ENCODE data around the gene KLRG1.

The KLRG1 gene

DNA sequence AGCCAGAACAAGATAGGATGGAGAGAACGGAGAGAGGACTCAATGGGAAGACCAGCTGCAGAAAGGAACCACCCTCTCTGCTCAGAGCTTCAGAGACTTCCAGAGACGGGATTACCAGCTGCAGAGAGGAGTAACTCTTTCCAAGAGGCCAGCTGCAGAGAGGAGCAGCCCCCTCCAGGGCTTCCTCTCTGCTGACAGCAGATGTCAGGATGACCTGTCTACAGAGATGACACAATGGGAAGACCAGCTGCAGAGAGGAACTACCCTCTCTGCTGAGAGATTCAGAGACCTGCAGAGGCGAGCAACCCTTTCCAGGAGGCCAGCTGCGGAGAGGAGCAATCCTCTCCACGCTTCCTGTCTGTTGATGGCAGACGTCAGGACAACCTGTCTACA is 61.8 kb downstream of the KLRG1 start:
- DNase-seq (ENCODE audit: low read depth, low spot score): no peak
- POLR2A ChIA-PET: no interaction called here
- CTCF ChIA-PET: interaction anchor here (1.5 to 4.9 kb wide), 3 partner anchors 394 to 509 kb away, joined by 3 to 52 read pairs (median 9); no protein-coding TSS in a partner anchor
- TF ChIP-seq, protein P1, sequence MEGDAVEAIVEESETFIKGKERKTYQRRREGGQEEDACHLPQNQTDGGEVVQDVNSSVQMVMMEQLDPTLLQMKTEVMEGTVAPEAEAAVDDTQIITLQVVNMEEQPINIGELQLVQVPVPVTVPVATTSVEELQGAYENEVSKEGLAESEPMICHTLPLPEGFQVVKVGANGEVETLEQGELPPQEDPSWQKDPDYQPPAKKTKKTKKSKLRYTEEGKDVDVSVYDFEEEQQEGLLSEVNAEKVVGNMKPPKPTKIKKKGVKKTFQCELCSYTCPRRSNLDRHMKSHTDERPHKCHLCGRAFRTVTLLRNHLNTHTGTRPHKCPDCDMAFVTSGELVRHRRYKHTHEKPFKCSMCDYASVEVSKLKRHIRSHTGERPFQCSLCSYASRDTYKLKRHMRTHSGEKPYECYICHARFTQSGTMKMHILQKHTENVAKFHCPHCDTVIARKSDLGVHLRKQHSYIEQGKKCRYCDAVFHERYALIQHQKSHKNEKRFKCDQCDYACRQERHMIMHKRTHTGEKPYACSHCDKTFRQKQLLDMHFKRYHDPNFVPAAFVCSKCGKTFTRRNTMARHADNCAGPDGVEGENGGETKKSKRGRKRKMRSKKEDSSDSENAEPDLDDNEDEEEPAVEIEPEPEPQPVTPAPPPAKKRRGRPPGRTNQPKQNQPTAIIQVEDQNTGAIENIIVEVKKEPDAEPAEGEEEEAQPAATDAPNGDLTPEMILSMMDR (IDR thresholded peaks at IDR 0.05; ENCODE audit: insufficient read depth, low read length, missing control alignments): no peak
- no peak overlapping the region for H3K4me3 ChIP-seq (ENCODE audit: low read depth, low read length)

DNA sequence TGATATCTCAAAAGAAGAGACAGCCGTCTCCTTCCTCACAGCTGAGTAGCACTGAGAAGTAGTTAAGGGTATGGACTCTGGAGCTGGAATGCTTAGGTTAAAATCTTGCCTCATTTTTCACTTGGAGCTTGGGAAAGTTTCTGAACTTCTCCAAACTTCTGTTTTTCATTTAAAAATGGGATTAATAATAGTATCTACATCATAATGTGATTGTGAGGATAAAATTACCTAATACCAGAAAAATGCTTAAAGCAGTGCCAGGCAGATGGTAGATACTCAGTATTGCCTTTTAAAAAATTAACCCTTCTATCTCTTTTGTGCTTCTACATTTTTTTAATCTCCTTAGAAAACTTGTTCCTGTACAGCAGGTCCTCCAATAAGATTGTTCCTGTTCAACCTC is 63.3 kb downstream of the KLRG1 start:
- no peak for DNase-seq (ENCODE audit: low read depth, low spot score)
- TF ChIP-seq, protein P1 (IDR thresholded peaks at IDR 0.05; ENCODE audit: insufficient read depth, low read length, missing control alignments): no peak
- H3K4me3 ChIP-seq (ENCODE audit: low read depth, low read length): no peak overlapping the region
- ChIA-PET CTCF (interaction anchor here (1.8 kb wide), 1 partner anchor 508 kb away, joined by 9 read pairs; no protein-coding TSS in a partner anchor), POLR2A (no interaction called here)

Measured in AG04449 (cell line).